GM21360 (cell line): Measurements from ENCODE around the gene THAP4.
A peak's percentile ranks its signal among the peaks of the same experiment; 100 is the strongest.

Source experiments
- ATAC-seq: cut with Tn5 transposase; IDR thresholded peaks from one replicate; pipeline ENCODE4 v1.9.1; 2021; ENCODE audit warnings: mild to moderate bottlenecking, moderate library complexity; ENCODE audit not compliant: unreplicated experiment

THAP4 gene

GRCh38 chr2:241615041-241615440, 21.9 kb downstream of the THAP4 start:
- no peak for ATAC-seq

GRCh38 chr2:241613017-241613780, 23.8 kb downstream of the THAP4 start:
- no peak for ATAC-seq

GRCh38 chr2:241612156-241613016, 24.6 kb downstream of the THAP4 start:
- ATAC-seq: no peak

DNA sequence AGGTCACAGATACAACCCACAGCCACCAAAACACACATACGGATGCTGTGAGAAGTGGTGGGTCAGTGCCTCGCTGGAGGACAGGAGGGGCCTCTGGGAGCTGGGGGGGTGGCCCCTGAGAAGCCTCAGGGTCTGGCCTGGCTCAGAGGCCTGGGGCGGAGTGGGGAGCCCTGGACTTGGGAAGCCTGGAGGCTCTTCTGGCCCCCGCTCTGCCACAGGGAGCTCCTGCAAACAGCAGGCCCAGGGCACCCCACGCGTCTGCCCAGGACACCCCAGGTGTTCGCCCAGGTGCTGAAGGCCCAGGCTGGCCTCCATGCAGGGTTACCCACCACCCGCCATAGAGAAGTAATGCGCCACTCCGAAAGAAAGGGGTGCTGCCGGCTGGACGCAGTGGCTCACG, 25.9 kb downstream of the THAP4 start:
- ATAC-seq: no peak

DNA sequence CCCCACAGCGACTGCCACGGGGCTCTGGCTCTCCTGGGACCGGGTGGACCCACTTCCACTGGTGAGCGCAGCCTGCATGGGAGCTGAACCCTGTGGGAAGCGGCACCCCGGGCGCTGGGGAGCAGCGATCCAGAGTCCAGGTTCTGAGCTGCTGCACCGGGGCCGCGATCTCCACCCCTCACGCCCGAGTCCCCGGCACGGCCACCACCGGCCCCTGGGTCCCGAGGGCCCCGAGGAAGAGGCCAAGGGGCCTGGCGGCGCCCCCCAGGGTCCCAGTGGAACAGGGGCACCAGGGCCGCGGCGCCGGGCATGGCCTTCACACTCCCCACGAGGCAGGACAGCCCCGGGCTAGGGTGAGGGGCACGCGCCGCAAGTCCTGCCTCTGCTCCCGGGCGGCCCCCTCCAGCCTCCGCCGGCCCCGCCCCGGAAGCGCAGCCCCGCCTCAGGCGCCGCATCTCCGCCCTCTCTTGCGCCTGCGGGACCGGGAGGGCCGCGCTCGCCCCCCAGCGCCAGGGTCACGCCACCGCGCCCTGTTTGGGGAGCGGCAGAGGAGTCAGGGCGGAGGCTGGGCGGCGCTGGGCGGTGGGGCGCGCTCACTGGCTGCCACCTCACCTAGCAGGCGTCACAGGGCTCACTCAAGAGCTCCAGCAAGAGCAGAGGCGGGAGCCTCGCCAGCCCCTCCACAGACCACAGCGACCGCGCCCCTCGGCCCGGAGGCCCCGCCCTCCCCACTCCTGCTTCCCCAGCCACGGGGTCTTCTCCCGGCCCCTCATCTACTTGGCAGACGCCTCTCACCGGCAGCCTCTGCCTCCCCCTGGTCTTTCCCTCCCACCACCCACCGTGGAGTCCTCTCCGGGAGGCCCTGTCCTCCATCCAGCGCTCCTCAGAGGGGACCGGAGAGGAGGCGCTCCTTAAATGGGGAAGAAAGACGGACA, 26.8 kb downstream of the THAP4 start:
- ATAC-seq: peak; percentile 92

DNA sequence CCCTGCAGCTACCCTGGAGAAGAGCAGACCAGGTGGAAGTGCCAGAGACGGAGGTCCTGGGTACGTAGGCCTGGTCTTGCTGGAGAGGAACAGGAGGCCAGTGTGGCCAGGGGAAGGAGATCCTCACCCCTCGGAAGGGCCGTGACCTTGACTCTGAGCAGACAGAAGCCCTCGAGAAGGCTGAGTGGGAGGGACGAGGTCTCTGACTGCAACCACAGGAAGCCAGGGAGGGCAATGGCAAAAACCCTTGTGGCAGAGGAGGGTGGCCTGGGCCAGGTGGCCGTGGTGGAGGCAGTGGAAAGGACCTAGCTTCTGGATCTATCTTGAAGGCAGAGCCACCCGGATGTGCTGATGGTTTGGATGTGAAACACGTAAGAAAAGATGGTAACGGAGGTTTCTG, 28.1 kb downstream of the THAP4 start:
- ATAC-seq: no peak

- no peak for ATAC-seq
Measured at GRCh38 chr2:241607162-241607885, 29.6 kb downstream of the THAP4 start.

DNA sequence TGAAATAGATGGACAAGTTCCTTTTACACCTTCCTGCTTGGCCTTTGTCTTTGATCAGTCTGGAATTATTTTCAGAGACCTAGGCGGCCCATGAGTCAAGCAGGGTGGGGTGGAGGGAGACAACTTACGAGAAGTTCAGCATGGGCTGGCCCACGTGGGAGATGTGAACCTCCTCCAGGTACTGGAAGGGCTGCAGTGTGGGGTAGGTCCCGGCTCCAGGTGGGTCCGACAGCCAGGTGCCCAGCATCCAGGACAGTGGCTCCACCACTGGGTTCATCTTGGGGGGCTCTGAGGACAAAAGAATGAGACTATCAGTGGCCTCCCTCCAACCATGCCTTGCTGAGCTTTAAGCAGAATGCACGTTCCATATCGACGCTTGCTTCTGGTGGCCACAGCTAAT, 30.8 kb downstream of the THAP4 start:
- ATAC-seq: no peak

GRCh38 chr2:241603686-241604085, 33.3 kb downstream of the THAP4 start:
- ATAC-seq: no peak

DNA sequence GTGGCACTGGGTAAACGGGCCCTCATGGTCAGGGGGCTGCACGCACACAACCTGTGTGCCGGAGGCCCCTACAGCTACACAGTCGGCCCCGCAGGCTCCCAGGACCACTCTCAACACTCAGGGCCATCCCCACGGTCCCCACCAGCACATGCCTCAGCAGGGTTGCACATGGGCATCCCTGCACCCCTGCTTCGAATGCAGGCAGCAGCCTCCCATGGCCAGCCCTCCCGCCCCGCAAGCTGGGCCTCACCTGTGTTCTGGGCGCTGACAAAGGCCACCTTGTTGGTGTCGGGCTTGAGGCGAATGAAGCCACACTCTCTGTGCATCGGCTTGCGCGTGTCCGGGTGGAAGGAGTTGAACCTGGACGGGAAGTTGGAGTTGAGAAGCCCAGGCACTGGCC, 34.2 kb downstream of the THAP4 start:
- no peak for ATAC-seq

- ATAC-seq: no peak
Measured at GRCh38 chr2:241601841-241602240, 35.1 kb downstream of the THAP4 start.

DNA sequence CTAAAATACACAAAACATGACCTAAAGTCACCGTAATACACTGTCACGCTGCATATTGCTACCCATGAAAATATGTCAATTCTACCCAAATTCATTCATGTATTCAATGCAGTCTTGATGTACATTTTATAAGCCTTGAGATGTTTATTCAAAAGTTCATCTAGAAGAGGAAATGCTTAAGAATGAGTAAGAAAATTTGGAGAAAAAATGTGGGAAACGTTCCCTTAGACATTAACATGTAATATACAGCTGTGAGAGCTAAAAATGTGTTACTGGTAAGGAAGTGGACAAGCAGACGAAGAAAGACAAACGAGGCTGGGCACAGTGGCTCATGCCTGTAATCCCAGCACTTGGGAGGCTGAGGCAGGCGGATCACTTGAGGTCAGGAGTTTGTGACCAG, 37.3 kb downstream of the THAP4 start:
- no peak for ATAC-seq

DNA sequence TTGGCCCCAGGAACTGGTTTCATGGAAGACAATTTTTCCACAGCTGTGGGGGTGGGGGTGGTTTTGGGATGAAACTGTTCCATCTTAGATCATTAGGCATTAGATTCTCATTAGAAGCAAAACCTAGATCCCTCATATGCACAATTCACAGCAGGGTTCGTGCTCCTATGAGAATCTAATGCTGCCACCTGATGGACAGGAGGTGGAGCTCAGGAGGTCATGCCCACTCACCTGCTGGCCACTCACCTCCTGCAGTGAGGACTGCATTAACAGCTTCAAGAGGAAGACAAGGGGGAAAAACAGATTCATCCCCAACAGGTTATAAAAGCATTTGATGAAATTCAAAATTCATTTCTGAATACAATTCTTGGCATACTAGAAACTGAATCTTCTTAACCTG, 38.5 kb downstream of the THAP4 start:
- no peak for ATAC-seq

DNA sequence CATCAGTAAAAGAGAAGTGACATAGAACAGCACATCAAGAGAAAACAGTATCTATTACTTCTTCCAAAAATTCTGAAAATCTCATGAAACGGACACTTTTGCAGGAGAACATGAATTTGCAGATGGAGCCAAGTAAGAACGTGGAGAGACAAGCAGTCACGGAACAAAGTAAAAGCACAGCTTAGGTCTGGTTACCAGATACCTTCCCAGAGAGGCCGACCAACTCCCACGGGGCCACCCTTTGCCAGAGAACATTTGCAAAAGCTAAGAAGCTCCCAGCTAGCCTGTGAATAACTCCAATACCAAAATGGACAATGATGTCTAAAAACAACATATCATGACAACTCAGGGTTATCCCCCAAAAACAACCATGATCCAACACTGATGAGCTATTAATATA, 38.9 kb downstream of the THAP4 start:
- ATAC-seq: no peak

DNA sequence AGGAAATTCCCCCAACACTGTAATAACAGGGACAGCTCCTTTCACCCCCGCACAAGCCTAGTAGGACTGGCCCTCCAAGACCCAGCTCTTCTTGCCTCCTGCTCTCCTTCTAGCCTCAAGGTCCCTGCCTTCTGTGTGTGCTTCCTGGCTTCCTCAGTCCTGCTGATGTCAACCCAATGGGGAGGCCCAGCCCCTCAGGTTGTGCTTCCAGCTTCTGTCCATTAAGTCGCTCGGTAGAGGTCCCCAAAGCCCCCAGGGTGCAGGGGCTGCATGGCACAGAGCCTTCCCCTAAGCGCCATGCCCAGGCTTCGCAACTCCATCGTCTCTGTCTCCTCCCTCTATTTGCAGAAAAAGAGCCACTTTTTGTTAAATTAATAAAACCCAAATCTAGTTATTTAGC, 39.4 kb downstream of the THAP4 start:
- no peak for ATAC-seq

GRCh38 chr2:241595600-241596140, 41.3 kb downstream of the THAP4 start:
- no peak for ATAC-seq

DNA sequence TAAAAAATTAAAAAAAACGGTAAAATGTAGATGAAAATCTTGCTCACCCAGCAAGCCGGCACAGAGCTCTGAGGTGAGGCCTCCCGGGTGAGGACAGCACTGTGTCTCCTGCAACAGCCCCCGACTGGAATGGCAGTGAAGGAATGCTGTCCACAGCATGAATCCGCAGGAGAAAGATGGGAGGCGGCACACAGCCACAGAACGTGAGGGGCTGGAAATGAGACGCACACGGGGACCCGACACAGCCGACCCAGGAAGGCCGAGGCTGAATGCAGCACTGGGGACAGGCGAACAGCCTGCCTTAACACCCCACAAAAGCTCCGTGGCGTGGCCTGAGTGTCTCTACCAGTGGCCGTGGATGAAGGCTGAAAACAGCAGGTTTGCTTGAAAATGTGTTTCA, 43.7 kb downstream of the THAP4 start:
- no peak for ATAC-seq

DNA sequence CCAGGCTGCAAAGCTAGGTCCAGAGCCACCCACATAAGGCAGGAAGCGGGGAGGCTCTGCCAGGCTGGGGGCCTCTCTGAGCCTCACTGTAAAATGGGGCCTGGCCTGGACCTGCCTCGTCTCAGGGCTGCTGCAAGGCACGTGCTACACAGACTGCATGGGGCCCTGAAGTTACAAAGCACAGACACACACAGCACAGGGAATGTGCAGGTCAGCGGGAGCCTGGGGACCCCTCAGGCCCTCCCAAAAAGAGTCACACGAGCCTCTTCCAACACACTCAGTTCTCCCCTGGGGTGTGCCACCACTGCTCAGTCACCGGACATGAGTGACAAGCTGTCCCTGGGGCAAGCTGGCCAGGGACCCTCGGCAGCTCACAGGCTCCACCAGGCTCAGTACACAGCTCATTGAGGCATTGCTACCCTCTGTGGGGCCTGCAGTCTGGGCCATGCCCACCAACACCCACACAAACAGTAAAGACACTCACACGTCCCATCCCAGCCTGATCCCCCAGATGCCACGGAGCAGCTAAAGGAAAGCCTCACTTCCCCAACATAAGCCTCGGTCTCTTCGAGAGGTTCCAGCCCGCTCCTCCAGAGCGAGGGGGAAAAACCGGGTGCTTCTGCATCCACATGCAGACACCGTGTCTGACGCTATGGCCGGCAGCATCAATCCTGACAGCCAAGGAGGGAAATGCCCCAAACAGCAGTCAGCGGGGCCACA, 44.7 kb downstream of the THAP4 start:
- ATAC-seq: no peak
